Coronary artery (tissue), 2 donors: Measurements from ENCODE around the gene STAB2.
A peak's percentile ranks its signal among the peaks of the same experiment; 100 is the strongest.

Source experiments
- DNase-seq: peaks from one replicate; pipeline ENCODE4 v3.0.0-alpha.2; 2017; ENCODE audit warnings: low spot score
- H3K27ac ChIP-seq, 2 donors: fragments of 200-600 bp; sonication (generic); one replicate each; pipeline ENCODE4 v1.5.1; 2016 to 2019
- H3K4me3 ChIP-seq: fragments of 200-600 bp; sonication (generic); 2 replicates; pipeline ENCODE4 v1.5.1; 2016; ENCODE audit warnings: mild to moderate bottlenecking, moderate library complexity
- TF ChIP-seq, protein P1 (sequence below): fragments of 200-600 bp; sonication (generic); IDR thresholded peaks from one replicate; pipeline ENCODE4 v1.5.1; 2019; ENCODE audit warnings: antibody characterized with exemption

STAB2 gene

DNA sequence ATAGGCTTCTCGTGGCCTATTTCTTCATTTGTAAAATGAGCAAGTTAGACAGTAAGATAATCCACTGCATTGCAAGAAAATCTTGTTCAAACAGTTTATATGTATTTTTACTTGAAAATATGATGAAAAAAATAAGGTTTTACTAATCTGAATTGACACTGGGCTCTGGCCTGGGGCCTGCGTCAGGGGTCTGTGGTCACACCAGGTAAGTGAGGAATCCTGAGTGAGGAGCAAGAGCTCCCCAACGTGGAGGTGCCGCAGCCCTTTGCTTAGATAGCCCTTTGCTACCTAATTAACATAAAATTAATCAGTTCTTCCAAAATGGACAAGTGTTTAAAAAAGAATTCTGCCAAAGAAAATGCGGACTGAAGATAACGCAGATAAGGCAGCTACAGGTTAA, 39.1 kb upstream of the STAB2 start:
- TF ChIP-seq, protein P1, sequence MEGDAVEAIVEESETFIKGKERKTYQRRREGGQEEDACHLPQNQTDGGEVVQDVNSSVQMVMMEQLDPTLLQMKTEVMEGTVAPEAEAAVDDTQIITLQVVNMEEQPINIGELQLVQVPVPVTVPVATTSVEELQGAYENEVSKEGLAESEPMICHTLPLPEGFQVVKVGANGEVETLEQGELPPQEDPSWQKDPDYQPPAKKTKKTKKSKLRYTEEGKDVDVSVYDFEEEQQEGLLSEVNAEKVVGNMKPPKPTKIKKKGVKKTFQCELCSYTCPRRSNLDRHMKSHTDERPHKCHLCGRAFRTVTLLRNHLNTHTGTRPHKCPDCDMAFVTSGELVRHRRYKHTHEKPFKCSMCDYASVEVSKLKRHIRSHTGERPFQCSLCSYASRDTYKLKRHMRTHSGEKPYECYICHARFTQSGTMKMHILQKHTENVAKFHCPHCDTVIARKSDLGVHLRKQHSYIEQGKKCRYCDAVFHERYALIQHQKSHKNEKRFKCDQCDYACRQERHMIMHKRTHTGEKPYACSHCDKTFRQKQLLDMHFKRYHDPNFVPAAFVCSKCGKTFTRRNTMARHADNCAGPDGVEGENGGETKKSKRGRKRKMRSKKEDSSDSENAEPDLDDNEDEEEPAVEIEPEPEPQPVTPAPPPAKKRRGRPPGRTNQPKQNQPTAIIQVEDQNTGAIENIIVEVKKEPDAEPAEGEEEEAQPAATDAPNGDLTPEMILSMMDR: no peak
- no peak for DNase-seq
- Histone ChIP-seq H3K27ac (no peak overlapping the region), H3K4me3 (no peak overlapping the region)

DNA sequence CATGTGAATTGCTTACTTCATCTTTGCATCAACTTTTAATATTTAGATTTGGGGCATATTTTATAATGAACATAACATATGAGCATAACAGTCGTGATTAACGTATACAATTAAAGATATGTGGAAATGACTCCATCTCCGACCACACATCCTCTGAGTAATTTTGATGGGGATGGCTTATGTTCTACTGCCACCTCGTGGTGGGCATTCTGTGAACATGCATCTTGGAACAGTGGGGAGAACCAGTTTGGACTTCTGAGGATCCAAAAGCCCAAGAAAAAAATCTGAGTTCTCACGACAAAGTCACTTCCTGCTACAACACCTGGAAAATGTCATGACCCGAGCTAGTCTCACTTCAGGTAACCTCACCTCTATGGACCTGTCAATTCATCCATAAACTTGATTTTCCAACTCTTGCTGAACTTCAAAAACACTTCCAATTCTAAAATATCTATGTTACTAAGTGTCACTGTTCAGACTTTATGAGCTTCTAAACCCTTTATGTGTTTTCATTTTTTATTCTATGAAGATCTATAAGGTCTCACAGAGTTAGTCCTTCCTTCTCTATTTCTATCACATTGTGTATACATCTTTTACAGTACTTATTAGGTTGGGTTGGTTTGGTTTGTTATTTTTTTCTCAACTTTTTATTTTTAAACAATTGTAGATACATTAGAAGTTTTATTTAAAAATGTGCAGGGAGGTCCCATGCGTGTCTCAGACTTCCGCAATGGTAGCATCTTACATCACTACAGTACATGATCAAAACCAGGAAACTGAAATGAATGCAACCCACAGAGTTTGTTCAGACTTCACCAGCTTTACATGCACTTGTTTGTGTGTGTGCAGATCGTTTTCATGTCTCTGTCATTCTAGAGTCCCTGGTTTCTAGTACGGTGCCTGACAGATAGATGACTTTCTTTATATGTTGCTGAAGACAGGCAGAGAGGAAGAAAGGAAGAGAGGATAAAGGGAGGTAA, 38.2 kb upstream of the STAB2 start:
- no peak for DNase-seq
- H3K27ac ChIP-seq: no peak overlapping the region
- TF ChIP-seq, protein P1: peak; percentile 66
- no peak overlapping the region for H3K4me3 ChIP-seq

DNA sequence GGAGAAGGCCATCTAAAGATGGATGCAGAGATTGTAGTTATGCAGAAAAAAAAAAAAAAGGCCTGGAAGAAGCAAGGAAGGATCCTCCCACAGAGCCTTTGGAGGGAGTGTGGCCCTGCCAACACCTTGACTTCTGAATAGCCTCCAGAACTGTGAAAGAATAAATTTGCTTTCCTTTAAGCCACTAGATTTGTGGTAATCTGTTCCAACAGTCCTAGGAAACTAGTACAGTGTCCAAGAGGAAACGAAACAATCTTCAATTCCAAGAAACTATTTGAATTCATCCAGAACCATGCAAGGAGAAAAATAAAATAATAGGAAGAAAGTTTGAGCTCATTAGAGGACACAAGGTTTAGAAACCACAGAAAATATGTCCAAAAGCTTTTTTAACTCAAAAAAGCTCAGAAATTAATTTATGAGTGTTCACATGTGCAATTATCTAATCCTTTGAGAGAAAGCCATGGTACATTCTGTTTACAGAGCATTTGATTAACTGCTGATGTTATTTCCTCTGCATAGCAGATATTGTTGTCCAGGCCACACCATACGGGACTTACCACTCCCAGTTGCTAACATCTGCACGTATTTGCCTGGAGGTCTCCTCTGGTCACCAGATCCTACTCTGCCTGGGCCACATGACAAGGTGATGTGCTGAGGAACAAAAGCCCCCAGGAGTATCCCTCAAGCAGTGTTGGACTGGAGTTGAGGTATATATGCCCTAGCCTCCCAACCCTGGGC, 30.0 kb upstream of the STAB2 start:
- H3K4me3 ChIP-seq: no peak overlapping the region
- DNase-seq: no peak
- TF ChIP-seq, protein P1: no peak
- H3K27ac ChIP-seq: peak overlapping the region in 1 of 2 donors; percentile 58

DNA sequence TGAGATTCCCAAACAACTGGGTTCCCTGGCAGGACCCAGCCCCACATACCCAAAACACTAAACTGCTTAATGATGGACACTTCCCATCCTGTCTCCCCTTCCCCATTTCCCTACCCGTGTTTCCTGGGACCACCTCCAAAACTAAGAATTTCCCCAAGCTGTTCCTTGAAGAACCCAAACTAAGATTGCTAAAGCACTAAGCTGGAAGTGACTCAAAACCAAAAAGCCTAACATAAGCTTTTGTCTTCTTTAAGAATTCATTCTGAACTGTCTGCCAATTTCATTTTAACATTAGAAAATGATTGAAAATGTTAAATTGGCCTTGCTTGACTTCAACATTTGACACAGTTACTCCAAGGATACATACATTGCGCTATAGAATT, 29.5 kb upstream of the STAB2 start:
- TF ChIP-seq, protein P1: no peak
- DNase-seq: no peak
- peak overlapping the region in 1 of 2 donors; percentile 58 for H3K27ac ChIP-seq
- no peak overlapping the region for H3K4me3 ChIP-seq

DNA sequence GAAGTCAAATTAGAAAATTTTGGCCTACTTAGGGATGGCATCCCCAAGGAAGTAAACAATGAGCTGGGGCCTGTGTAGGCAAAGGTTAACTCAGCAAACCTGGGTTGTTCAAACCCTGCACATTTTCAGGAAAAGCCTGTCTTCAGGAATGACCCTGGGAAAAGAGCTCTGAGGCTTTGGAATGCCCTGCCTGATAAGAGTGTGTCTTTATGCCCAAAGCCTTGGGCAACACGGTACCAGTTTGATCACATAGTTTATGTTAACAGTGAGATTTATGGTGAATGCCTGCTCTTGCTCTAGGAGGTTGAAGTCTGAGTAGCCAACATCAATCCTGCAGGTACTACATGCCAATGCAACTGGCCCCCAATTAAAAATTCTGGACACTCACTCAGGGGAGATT, 28.2 kb upstream of the STAB2 start:
- no peak for DNase-seq
- Histone ChIP-seq H3K27ac (no peak overlapping the region), H3K4me3 (no peak overlapping the region)
- TF ChIP-seq, protein P1: no peak

DNA sequence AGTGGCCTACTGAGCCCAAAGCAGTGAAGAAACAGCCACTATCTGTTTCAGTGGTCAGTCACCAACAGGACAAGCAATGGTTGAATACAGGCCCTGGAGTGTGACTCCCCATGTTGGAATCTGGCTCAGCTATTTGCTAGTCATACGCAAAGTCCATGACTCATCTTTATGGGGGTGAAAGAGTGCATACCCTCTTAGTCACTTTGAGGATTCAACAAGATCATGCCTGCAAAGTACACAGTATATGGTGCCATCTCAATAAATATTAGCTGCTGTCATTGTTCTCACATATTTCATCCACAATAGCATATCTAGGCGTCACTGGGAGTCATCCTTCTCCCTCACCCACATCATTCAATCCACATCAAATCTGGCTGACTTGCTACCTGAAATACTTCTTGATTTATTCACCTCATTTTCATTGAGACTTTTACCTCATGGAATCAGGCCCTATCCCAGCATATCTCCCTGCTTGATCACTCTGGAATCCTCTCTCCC, 26.4 kb upstream of the STAB2 start:
- TF ChIP-seq, protein P1: no peak
- no peak for DNase-seq
- H3K27ac ChIP-seq: no peak overlapping the region
- no peak overlapping the region for H3K4me3 ChIP-seq
